Liver (tissue), 3 donors: ENCODE data around the gene EPC2.

Source experiments
- CTCF ChIP-seq: fragments of 150-350 bp; IDR thresholded peaks from 2 replicates; pipeline ENCODE4 v1.5.1; 2017; ENCODE audit warnings: improper control_type of control experiment, low read depth, low read length; ENCODE audit not compliant: missing input control
- EGR1 ChIP-seq, 2 donors: IDR thresholded peaks; 2 replicates each; pipeline ENCODE4 v1.6.1; 2016 to 2018; ENCODE audit warnings: antibody characterized with exemption in 2 of 2, low read depth in 2 of 2
- GABPA ChIP-seq, 2 donors: IDR thresholded peaks in 1 of 2; conservative IDR thresholded peaks in 1 of 2; 2 replicates each; pipeline ENCODE4 v1.6.1; 2016; ENCODE audit warnings: antibody characterized with exemption in 2 of 2, mild to moderate bottlenecking in 1 of 2, moderate library complexity in 1 of 2
- HNF4A ChIP-seq, 2 donors: conservative IDR thresholded peaks; 2 replicates each; pipeline ENCODE4 v1.6.1; 2016; ENCODE audit warnings: antibody characterized with exemption in 2 of 2, mild to moderate bottlenecking in 2 of 2
- HNF4G ChIP-seq: IDR thresholded peaks from 2 replicates; pipeline ENCODE4 v1.6.1; 2016; ENCODE audit warnings: antibody characterized with exemption
- MAX ChIP-seq: IDR thresholded peaks from 2 replicates; pipeline ENCODE4 v1.6.1; 2016; ENCODE audit warnings: antibody characterized with exemption
- RAD21 ChIP-seq, 2 donors: IDR thresholded peaks; 2 replicates each; pipeline ENCODE4 v1.6.1; 2016; ENCODE audit warnings: antibody characterized with exemption in 2 of 2, mild to moderate bottlenecking in 2 of 2
- TAF1 ChIP-seq: conservative IDR thresholded peaks from 2 replicates; pipeline ENCODE4 v1.6.1; 2016; ENCODE audit warnings: antibody characterized with exemption, mild to moderate bottlenecking
- YY1 ChIP-seq: IDR thresholded peaks from 2 replicates; pipeline ENCODE4 v1.6.1; 2016; ENCODE audit warnings: antibody characterized with exemption, mild to moderate bottlenecking
- TF ChIP-seq, protein P1 (sequence below): IDR thresholded peaks from 2 replicates; pipeline ENCODE4 v1.6.1; 2016; ENCODE audit warnings: antibody characterized with exemption, mild to moderate bottlenecking
- TF ChIP-seq, protein P2 (sequence below): IDR thresholded peaks from 2 replicates; pipeline ENCODE4 v1.6.1; 2016; ENCODE audit warnings: antibody characterized with exemption
- donor health status: healthy.
- donor health status: healthy.

DNA sequence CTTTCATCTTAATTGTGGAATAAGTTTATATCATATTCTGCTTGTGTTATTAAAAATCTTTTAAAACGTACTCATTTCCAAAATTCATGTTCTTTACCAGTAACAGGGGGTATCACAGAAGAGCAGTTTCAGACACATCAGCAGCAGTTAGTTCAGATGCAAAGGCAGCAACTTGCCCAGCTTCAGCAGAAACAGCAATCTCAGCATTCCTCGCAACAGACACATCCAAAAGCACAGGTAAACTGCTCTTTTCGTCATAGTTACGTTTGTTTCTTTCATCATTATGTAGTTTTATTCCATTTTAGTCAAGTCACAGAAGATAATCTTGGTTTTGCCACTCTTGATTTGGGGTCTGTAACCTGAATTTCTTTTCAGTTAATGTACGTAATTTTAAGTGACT lies 137.0 kb downstream of the EPC2 start:
- TF ChIP-seq, protein P1, sequence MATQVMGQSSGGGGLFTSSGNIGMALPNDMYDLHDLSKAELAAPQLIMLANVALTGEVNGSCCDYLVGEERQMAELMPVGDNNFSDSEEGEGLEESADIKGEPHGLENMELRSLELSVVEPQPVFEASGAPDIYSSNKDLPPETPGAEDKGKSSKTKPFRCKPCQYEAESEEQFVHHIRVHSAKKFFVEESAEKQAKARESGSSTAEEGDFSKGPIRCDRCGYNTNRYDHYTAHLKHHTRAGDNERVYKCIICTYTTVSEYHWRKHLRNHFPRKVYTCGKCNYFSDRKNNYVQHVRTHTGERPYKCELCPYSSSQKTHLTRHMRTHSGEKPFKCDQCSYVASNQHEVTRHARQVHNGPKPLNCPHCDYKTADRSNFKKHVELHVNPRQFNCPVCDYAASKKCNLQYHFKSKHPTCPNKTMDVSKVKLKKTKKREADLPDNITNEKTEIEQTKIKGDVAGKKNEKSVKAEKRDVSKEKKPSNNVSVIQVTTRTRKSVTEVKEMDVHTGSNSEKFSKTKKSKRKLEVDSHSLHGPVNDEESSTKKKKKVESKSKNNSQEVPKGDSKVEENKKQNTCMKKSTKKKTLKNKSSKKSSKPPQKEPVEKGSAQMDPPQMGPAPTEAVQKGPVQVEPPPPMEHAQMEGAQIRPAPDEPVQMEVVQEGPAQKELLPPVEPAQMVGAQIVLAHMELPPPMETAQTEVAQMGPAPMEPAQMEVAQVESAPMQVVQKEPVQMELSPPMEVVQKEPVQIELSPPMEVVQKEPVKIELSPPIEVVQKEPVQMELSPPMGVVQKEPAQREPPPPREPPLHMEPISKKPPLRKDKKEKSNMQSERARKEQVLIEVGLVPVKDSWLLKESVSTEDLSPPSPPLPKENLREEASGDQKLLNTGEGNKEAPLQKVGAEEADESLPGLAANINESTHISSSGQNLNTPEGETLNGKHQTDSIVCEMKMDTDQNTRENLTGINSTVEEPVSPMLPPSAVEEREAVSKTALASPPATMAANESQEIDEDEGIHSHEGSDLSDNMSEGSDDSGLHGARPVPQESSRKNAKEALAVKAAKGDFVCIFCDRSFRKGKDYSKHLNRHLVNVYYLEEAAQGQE, result no peak
- TF ChIP-seq RAD21 (IDR thresholded peaks at IDR 0.05) (no peak), TAF1 (no peak), CTCF (no peak), MAX (no peak), HNF4G (no peak), GABPA (IDR thresholded peaks at IDR 0.05 in 1 of 2, conservative IDR thresholded peaks at IDR 0.05 in 1 of 2) (no peak), YY1 (no peak), HNF4A (conservative IDR thresholded peaks at IDR 0.05) (no peak), EGR1 (IDR thresholded peaks at IDR 0.05; ENCODE audit: low read depth in 2 of 2) (no peak)
- TF ChIP-seq, protein P2, sequence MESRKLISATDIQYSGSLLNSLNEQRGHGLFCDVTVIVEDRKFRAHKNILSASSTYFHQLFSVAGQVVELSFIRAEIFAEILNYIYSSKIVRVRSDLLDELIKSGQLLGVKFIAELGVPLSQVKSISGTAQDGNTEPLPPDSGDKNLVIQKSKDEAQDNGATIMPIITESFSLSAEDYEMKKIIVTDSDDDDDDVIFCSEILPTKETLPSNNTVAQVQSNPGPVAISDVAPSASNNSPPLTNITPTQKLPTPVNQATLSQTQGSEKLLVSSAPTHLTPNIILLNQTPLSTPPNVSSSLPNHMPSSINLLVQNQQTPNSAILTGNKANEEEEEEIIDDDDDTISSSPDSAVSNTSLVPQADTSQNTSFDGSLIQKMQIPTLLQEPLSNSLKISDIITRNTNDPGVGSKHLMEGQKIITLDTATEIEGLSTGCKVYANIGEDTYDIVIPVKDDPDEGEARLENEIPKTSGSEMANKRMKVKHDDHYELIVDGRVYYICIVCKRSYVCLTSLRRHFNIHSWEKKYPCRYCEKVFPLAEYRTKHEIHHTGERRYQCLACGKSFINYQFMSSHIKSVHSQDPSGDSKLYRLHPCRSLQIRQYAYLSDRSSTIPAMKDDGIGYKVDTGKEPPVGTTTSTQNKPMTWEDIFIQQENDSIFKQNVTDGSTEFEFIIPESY, result no peak
